Cardiac septum (tissue), 1 donor: ENCODE data around the gene NBEAL2. TPM values are rescaled to one million over a fixed set of nuclear protein-coding genes. Genes with fewer than 3 reads are reported as not detected.

Source experiments
- DNase-seq: peaks from one replicate; pipeline ENCODE4 v3.0.0-alpha.2; 2020; ENCODE audit warnings: low spot score
- intact Hi-C: fragments of 100-400 bp; cut with DNase I; formaldehyde crosslinking; loops from one replicate; pipeline ENCODE4 v1.14.0; 2022
- long read RNA-seq: library from polyadenylated mRNA; unstranded; transcript quantifications from one replicate; pipeline ENCODE4 v2.0.0, GENCODE V29; 2021
- total RNA-seq: library from RNA; stranded (reverse); fragmentation: NEBNext Ultra II Directional; extraction: Animal tissue kit (Norgen Biotek cat#: 25700); gene quantifications from one replicate; pipeline ENCODE4 v1.2.1, GENCODE V29; 2021
- donor health status: DM: no; HTN: no; CAD: no.

Gene NBEAL2, protein sequence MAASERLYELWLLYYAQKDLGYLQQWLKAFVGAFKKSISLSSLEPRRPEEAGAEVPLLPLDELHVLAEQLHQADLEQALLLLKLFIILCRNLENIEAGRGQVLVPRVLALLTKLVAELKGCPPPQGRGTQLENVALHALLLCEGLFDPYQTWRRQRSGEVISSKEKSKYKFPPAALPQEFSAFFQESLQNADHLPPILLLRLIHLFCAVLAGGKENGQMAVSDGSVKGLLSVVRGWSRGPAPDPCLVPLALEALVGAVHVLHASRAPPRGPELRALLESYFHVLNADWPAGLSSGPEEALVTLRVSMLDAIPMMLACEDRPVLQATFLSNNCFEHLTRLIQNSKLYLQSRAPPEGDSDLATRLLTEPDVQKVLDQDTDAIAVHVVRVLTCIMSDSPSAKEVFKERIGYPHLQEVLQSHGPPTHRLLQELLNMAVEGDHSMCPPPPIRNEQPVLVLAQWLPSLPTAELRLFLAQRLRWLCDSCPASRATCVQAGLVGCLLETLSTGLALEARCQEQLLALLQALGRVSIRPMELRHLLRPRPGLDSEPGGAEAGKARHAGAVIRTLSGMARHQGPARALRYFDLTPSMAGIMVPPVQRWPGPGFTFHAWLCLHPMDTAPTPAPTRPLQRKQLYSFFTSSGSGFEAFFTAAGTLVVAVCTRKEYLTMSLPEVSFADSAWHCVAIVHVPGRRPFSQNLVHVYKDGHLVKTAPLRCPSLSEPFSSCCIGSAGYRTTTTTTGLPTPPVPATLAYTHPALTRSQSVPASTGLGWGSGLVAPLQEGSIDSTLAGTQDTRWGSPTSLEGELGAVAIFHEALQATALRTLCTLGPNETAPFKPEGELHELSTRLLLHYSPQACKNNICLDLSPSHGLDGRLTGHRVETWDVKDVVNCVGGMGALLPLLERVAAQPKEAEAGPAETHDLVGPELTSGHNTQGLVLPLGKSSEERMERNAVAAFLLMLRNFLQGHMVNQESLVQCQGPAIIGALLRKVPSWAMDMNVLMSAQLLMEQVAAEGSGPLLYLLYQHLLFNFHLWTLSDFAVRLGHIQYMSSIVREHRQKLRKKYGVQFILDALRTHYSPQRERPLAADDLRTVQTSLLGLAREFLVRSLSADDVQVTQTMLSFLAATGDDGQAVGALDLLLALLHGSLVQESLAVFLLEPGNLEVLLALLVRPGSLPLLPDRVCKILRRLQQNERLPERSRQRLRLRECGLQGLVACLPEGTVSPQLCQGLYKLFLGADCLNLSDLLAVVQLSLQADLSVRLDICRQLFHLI (N-terminal part only)
- total RNA-seq = 14.2 TPM
- long read RNA-seq, partial matches to known transcripts = 7 of 11 reads
- long read RNA-seq, other reads (novel, unspliced or antisense) = 4 of 11 reads

DNA sequence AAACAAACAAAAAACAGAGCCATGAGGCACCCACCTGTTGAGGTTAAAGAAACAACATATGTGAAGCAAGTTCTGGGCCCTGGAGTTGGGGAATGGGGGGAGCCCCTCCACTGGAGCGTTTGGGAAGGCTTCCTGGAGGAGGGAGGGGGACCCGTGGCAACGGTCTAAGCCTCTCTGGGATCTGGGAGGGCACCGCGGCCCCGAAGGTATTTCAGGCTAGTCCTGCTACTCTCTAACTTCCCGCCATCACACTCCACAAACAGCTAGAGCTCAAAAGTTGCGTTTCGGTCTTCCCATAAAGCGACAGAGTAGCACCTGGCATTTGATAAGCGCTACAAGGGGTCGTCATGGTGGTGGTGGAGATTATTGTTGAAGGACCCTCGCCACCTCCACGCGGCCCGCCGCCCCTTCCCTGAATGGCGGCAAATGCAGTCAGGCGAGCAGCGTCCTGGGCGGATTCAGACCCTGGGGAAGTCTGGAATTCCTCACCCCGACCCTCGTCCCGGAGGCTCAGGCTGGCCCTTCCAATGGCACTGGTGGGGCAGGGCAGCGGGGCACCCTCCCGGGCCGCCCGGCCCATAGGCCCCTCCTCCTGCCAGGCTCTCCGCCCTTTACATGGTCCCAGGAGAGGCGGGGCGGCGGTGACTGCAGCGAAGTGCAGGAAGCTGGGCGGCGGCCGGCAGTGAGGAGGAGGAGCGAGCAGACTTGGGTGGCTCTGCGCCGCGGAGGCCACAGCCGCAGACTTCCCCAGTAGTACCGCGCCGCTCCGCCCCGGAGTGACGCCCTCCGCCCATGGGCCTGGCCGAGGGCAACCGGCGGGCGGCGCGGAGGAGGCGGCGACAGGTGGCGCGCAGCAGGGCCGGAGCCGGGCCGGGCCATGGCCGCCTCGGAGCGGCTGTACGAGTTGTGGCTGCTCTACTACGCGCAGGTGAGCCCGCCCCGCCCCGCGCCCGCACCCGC is at the start of gene NBEAL2:
Gene NBEAL2 (plus strand): TSS at position 682 of the 960 bp plus-strand sequence. CDS start 196 bp downstream, at position 878.
- intact Hi-C loops = loop anchor here (2.0 to 10.0 kb wide), 2 partner anchors 44 to 186 kb away; partner anchors contain the start of gene SETD2
- peak; percentile 99 for DNase-seq

DNA sequence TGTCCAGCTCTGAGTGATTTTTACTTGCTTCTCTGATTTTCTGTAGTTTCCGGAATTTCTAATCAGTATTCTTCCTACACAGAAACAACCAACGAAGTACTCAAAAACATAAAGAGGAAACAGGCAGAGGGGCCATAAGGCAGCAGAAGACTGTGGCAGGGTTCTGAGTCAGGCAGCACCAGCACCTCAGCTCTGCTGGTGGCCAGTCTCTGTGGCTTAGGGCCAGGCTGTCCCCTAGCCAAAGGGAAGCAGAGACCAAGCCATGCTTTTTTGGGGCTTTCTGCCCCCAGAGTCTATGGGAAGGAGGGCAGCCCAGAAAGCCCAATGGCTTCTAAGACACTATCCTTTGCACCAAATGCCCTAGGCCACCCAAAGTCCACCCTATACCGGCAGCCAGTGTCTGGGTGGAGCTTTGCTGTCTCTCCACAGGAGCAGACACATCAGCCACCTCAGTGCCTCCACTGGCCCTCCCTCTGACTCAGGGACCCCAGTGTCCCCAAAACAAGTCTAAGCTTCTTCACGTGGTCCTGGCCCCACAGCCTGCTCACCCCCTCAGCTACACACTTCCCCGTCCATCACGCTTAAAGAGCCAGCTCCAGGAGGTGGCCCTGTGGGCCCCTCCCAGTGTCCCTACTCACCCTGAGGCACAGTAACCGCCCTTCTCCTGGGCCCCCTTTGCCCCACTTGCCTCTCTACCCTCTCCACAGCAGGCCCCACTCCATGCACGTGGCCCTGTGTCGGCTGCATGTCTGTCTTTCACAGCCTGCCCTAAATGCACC is 49.1 kb upstream of the NBEAL2 start:
- intact Hi-C loops = no loop called here
- DNase-seq = peak; percentile 71

DNA sequence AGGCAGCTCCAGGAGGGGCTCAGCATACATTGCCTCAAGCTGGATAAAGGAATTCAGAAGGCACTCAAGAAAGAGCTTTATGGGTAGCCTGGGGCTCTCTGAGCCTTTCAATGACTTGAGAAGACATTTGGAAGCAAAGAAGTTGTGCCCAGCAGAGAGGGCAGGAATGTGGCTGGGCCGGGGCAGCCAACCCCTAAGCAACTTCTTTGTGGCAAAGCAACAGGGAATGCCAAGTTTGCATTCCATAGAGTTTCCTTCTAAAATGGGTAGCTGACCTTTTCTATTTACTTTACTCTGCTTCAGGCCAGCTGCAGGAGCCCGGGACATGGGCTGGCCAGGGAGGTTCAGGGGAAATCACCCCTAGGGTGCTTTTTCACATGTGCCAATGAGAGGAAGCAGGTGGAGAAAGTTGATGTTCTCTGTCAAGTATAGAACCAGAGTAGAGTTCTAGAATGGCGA is 48.5 kb upstream of the NBEAL2 start:
- intact Hi-C loops = no loop called here
- peak; percentile 20 for DNase-seq

DNA sequence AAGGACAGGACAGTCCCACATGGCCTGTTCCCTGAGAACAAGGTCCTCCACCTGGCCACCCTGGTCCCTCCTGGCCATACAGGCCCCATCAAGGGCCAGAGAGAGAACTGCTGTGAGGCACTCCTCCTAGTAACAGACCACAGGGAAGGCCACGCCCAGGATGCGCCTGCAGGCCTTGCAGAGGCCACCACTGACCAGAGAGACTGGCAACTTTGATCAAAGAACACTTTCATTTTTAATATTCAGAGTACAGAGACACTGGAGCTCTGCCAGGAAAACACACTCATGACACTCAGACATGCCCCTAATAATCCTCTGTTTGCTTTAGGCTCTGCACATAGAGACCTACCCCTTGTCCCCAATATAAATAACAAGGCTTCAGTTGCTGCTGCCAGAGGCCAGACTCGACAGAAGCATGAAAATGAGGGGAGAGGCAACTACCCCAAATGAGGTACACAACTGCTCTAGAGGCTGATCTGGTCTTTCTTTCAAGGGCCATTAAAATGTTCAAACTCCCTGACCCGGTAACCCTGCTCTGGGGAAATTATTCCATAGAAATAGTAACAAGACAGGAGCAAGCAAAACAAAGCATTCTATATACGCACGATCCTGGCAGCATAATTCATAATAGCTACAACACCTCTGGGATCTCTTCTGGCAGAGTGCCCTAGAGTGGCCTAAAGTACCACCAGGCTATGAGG is 47.7 kb upstream of the NBEAL2 start:
- intact Hi-C loops = no loop called here
- peak; percentile 91 for DNase-seq

DNA sequence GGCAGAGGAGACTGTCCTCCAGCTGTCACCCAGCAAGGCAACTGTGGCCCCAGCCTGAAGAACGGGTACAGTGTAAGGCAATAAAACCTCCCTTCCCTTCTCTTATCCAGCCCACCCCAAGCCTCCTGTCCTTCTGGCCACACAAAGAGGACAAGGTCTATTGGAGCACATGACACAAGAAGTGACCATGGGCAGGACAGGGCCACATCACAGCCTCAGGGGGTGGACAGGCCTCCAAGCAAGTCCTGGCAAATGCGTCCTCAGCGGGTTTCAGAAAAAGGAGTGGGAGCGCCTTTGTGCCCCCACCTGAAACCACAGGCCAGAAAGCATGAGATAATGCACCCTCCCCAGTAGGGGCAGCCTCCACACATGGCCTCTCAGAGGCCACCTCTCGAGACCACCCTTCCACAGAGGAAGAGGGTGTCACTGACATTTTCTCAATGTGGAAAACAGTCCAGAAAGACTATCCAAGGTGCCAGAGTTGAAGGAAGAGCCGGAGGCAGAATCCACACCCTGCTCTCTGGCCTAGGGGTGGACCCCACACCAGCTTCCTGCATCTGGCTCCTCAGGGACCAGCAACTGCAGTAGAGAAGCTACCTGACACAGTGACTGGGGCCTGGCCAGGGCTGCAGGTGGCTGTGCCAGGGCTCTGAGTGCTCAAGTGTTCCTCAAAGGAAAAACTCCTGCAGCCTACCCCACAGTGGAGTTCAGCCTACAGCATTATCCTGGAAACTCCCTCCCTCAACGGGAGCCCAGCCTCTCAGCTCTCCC is 46.8 kb upstream of the NBEAL2 start:
- intact Hi-C loops = no loop called here
- DNase-seq = peak; percentile 70

DNA sequence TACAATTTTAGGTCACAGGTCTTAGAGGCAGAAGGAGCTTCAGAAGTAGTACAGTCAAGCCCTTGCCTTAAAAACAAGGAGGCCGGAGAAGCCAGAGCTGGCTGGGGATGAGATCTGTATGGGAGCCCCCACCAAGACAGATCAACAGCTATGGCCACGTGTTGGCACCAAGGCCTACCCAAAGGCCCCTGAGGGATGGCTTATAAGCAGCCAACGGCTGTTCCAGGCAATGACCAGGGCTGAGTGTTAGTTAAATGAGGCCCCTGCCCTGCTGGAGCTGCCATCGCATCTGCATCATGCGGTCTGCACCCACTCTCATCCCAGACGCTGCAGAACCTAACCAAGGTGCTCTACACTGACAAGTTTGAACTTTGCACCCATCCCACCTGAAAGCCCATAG is 46.2 kb upstream of the NBEAL2 start:
- intact Hi-C loops = no loop called here
- peak; percentile 68 for DNase-seq

DNA sequence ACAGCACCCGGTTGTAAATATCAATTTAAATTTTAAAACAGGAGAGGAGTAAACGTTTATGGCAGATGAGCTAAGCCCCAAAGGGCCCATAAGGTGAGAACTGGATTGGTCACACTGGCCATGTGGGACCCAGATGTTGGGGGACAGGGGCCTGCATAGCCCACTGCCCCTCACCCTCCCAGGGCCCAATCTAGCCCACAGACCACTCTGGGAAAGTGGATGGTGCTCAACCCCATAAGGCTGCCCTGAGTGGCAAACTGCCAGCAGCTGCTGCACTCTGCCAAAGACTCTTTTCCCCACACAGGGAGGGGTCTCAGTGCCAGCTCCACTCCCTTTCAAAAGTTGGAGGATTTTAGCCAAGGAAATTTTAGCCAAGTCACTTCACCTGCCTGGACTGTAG is 45.4 kb upstream of the NBEAL2 start:
- intact Hi-C loops = loop anchor here (2.0 kb wide), 1 partner anchor 45 kb away; the partner anchor contains the start of gene NBEAL2
- peak; percentile 75 for DNase-seq

DNA sequence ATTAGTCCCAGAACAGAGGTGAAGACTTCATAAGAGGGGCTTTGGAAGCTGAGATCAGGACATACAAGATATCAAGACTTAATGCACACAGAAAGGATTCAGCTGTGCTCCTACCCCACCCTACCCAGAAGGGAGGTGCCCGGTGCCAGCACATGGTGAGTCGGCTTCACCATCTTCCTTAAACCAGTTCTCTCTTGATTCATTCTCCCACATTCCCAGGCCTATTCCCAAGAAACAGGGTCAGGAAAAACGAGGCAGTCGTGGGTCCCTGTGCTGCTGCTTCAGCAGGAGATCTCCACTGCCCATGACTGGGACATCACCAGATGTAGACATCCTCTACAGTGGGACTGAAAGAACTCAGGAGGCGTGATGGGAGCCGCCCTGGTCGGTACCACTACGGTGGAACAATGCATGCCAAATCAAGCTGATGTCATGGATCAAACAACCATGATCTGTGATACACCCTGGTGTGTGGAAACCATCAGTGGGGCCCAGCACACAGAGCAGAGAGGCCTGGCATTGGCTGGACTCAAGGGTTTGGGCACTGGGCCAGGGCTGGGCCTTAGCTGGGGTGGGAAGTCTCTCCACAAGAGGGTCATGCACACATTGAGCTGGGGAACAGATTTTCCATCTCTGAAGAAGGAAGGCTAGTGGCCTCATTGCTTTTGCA is 44.8 kb upstream of the NBEAL2 start:
- intact Hi-C loops = loop anchor here (2.0 kb wide), 1 partner anchor 44 kb away; the partner anchor contains the start of gene NBEAL2
- peak; percentile 84 for DNase-seq

DNA sequence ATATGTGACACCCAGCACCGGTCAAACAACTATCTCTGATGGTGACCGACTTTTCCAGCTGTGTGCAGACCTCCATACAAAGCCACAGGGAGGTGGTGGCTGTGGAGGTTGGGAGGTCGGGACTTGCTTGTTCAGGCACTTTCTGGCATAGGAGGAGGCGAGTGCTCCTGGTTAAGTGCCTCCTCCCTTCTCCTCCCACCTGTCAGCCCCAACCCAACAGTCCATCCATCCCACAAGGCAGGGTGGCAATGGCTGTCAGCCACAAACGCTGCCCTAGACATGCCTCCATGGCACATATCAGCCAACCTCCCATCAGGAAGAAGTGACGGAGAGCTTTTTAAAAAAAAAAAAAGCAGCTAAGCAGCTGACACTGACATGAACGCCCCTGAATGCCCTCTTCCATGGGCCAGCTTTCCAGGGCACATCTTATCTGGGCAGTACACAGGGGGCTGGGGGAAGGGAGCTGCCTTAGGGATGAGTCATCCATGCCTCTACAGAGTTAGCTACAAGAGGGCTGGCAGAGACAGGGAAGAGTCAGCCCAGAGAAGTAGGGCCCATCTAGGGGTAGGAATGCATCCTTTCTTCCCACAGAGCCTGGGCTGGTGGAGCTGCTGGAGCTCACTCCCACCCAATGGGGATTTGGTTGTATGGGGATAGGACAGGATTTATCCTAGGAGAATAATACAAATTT is 44.2 kb upstream of the NBEAL2 start:
- intact Hi-C loops = loop anchor here (2.0 kb wide), 1 partner anchor 43 kb away; the partner anchor contains the start of gene NBEAL2
- peak; percentile 91 for DNase-seq

DNA sequence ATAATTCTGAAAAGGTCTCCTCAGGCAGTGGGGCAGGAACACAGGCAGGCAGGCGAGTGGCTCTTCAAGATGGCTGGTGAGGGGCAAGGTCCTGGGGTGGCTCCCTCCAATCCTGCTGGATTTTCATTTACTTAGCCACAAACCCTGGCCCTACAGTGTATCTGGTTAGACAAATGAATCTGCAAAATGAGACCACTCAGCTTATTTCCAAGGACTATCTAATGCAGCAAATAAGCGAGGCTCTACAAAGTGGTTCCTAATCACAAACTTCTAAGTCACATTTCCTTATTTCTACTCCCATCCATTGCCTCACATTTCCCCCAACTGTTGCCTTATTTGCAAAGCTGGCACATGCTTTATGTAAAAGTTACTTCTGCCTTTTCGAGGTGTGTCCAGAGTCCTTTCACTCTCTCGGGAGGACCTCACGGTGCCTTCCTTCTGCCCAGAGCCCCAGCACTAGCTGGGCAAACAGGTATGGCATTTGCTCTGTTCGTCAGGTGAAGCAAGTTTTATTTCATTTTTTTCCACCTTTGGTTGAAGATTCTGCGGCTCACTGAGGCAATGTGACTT is 43.4 kb upstream of the NBEAL2 start:
- intact Hi-C loops = loop anchor here (2.0 kb wide), 1 partner anchor 43 kb away; the partner anchor contains the start of gene NBEAL2
- peak; percentile 70 for DNase-seq

DNA sequence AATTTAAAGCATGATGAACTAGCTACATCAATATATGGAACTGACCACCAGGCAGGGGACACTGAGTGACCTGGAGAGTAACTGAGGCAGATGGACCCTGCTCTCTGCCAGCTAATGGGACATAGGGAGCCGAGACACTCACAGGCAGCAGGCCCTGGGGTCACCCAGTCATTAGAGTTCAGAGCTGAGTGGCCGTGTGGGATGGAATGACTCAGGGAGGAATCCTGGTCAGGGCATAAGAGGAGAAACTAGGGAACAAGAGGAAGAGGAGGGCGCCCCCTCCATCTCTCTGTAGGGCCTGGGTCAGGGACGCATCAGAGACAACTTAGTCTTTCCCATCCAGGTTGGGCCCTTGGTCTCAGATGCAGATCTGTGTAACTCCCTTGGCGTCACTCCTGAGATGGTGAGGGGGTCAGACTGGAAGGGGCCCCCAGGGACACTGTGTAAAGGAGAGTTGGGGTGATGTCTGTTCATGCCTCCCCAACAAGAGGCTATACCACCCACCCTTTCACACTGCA is 42.7 kb upstream of the NBEAL2 start:
- intact Hi-C loops = no loop called here
- DNase-seq = peak; percentile 74

DNA sequence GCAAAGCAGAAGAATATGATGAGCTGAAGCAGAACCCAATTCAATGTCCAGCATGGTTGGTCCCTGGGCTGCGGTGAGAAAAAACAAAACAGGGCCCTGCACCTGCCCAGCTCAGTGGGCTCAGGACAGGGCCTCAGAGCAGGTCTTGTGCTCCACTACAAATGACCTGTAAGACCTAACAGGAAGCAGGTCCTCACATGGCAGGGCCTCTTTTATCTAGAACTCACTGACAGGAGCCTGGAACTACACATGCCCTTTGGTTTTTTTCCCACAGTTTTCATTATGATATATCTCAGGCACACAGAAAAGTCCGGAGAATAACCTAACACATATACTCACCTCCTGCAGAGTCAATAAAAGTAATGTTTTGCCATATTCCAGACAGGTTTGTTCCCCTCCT is 41.3 kb upstream of the NBEAL2 start:
- no peak for DNase-seq
- intact Hi-C loops = no loop called here

DNA sequence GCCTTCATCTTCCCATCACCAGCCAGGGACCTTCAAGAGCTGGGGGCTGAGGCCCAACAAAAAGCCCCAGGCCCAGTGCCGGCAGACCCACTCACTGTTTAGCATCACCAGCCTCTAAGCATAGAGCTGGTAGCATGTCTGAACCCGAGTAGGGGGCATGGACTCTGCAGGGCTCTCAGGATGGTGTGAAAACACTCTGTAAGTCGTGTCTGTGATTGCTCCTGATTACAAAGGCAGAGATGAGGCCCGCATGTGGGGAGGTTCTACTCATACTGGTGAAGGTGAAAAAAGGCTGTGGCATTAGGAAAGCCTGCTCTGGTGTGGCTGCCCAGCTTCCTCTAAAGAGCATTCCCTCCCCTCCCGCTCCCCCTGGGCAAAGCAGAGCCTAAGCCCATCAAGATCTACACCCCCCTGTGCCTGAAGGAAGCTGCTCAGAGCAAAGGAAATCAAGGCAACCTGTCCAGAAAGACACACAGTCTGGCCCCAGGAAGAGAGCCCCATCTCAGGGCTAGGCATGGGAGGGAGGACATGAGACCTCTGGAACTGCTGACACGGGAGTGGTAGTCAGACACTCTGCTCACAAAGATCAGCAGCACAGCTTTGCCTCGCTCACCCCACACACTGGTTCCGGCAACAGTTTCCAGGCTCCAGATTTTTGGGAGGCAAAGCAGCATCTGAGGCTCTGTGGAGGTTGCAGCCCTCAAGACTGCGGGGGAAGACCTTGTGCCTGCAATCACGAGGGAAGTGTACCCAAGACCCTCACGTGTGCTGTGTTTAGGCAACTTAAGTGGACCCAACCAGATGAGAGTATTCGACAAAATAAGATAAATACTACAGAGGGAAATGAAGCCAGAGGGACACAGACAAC is 39.7 kb upstream of the NBEAL2 start:
- intact Hi-C loops = no loop called here
- peak; percentile 12 for DNase-seq
